Neural progenitor cell (in vitro differentiated cells): ENCODE data around the gene SMC6.

Experiments used
- CTCF ChIP-seq: fragments of 200-600 bp; sonication (generic); IDR thresholded peaks from 2 replicates; pipeline ENCODE4 v1.5.1; 2017; ENCODE audit warnings: antibody characterized with exemption, mild to moderate bottlenecking
- EZH2 ChIP-seq: fragments of 200-600 bp; sonication (generic); IDR thresholded peaks from 2 replicates; pipeline ENCODE4 v1.6.1; 2017; ENCODE audit warnings: antibody characterized with exemption, mild to moderate bottlenecking, moderate library complexity

GRCh38 chr2:17728210-17728609 is 25.4 kb downstream of the SMC6 start:
- TF ChIP-seq CTCF (no peak), EZH2 (no peak)
